ENCODE data around the gene OR13D1. TPM values are rescaled to one million over a fixed set of nuclear protein-coding genes. Genes with fewer than 3 reads are reported as not detected.

The OR13D1 gene, protein sequence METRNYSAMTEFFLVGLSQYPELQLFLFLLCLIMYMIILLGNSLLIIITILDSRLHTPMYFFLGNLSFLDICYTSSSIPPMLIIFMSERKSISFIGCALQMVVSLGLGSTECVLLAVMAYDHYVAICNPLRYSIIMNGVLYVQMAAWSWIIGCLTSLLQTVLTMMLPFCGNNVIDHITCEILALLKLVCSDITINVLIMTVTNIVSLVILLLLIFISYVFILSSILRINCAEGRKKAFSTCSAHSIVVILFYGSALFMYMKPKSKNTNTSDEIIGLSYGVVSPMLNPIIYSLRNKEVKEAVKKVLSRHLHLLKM
- total RNA-seq, result not detected
- not detected for polyA plus RNA-seq
- not detected for total RNA-seq

DNA sequence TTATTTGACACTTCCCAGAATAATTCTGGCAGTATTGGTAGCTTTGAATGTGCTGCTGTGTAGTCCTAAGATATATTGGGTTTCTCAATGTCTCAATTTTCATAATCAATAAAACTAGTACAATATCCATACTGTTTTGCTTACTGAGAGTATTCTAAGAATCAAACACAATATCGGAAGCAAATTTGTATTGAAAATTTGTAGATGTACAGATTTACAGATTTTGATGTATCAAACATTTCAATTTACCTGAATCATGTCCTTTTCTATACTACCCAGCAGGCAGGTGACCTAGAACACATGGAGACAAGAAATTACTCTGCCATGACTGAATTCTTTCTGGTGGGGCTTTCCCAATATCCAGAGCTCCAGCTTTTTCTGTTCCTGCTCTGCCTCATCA is at the start of gene OR13D1:
Gene OR13D1 (plus strand): TSS at position 301 of the 400 bp plus-strand sequence. CDS start 0 bp downstream, at position 301.
- H3K9me3 ChIP-seq (ENCODE audit: control insufficient read depth in 2 of 3, low read length in 3 of 3), result no peaks in the 10 kb centered on the region
- H3K4me3 ChIP-seq (ENCODE audit: low read length), result no peak within 1 kb of the TSS
- ChIA-PET POLR2A (no interaction called here), CTCF (no interaction called here)
- Mint-ChIP-seq H3K4me3 (no peak within 1 kb of the TSS), H3K27ac (no peak within 1 kb of the TSS), H3K27me3 (no peaks in the 10 kb centered on the region), H3K9me3 (no peaks in the 10 kb centered on the region), H3K4me1 (peaks cover 0 to 4% (median 0%) of the 10 kb centered on the region in 7 donors), H3K36me3 (no peaks in the 10 kb centered on the region)
- no peaks in the 10 kb centered on the region for H3K4me1 ChIP-seq (ENCODE audit: control insufficient read depth in 2 of 2, insufficient read depth in 2 of 2, low read length in 2 of 2)
- intact Hi-C loops (cut with micrococcal nuclease), result no loop called here
- H3K27ac ChIP-seq (ENCODE audit: low read depth, low read length), result no peak within 1 kb of the TSS
- no peaks in the 10 kb centered on the region for H3K27me3 ChIP-seq (ENCODE audit: control insufficient read depth in 2 of 2, insufficient read depth in 2 of 2, low read length in 2 of 2)
- ATAC-seq, result no peak
- DNase-seq, result no peak
- H3K36me3 ChIP-seq (ENCODE audit: control insufficient read depth in 2 of 3, insufficient read depth in 3 of 3, low read length in 3 of 3), result no peaks in the 10 kb centered on the region

DNA sequence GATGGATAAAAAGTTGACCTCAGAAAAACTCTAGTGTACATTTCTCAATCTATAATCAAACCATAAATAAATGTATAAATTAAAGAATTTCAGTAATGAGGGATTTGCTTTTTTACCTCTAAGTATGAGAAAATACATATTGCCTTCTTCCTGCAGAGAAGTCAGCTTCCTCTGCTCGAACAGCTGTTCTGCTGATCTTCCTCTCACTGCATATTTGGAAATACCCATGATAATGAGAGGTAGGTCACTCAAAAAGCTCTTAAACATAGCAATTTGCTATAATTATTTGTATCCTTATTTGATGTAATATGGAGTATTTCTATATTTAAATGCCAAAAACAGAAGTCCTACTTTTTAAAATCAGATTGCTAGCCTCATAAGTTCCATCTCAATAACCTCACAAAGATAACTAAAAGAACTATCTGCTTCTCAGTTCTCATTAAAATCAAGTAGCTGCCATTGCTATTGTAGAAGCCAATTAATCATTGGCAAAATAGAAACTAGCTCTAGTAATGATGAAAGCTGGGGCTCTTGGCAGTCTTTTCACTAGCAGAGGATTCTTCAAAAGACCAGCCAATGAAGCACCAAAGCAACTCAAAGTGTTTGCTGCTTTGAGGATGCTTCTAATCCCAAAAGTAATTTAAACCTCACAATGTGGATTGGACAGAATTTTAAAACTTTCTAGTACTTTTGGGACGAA is 35.7 kb upstream of the OR13D1 start:
- no peaks in the 10 kb centered on the region for H3K4me1 Mint-ChIP-seq

GRCh38 chr9:104675611-104676010 is 18.7 kb upstream of the OR13D1 start:
- no peak for ATAC-seq
- Histone ChIP-seq H3K27ac (ENCODE audit: low read depth, low read length) (no peak overlapping the region), H3K4me1 (ENCODE audit: control insufficient read depth in 2 of 2, insufficient read depth in 2 of 2, low read length in 2 of 2) (no peaks in the 10 kb centered on the region), H3K36me3 (ENCODE audit: control insufficient read depth in 2 of 3, insufficient read depth in 3 of 3, low read length in 3 of 3) (no peaks in the 10 kb centered on the region), H3K4me3 (ENCODE audit: low read length) (no peak overlapping the region), H3K27me3 (ENCODE audit: control insufficient read depth in 2 of 2, insufficient read depth in 2 of 2, low read length in 2 of 2) (no peaks in the 10 kb centered on the region), H3K9me3 (ENCODE audit: control insufficient read depth in 2 of 3, low read length in 3 of 3) (no peaks in the 10 kb centered on the region)
- intact Hi-C loops (cut with micrococcal nuclease), result no loop called here
- ChIA-PET POLR2A (no interaction called here), CTCF (no interaction called here)
- H3K4me3 Mint-ChIP-seq, result no peak overlapping the region
- no peak for DNase-seq
- no peak overlapping the region for H3K27ac Mint-ChIP-seq
- H3K27me3 Mint-ChIP-seq, result peaks cover 0 to 6% (median 5%) of the 10 kb centered on the region in 5 donors
- H3K36me3 Mint-ChIP-seq, result no peaks in the 10 kb centered on the region
- H3K4me1 Mint-ChIP-seq, result no peaks in the 10 kb centered on the region
- H3K9me3 Mint-ChIP-seq, result peaks cover 0 to 2% (median 0%) of the 10 kb centered on the region in 11 donors

More for the DNA sequence above, 35.7 kb upstream of the OR13D1 start:
- Histone ChIP-seq H3K27ac (ENCODE audit: low read depth, low read length) (no peak overlapping the region), H3K4me1 (ENCODE audit: control insufficient read depth in 2 of 2, insufficient read depth in 2 of 2, low read length in 2 of 2) (no peaks in the 10 kb centered on the region), H3K36me3 (ENCODE audit: control insufficient read depth in 2 of 3, insufficient read depth in 3 of 3, low read length in 3 of 3) (no peaks in the 10 kb centered on the region), H3K4me3 (ENCODE audit: low read length) (no peak overlapping the region), H3K9me3 (ENCODE audit: control insufficient read depth in 2 of 3, low read length in 3 of 3) (no peaks in the 10 kb centered on the region), H3K27me3 (ENCODE audit: control insufficient read depth in 2 of 2, insufficient read depth in 2 of 2, low read length in 2 of 2) (no peaks in the 10 kb centered on the region)
- intact Hi-C loops (cut with micrococcal nuclease), result no loop called here
- ATAC-seq, result no peak
- no peaks in the 10 kb centered on the region for H3K36me3 Mint-ChIP-seq
- H3K27ac Mint-ChIP-seq, result no peak overlapping the region
- POLR2A ChIA-PET, result no interaction called here
- no peak for DNase-seq
- H3K9me3 Mint-ChIP-seq, result peaks cover 0 to 8% (median 2%) of the 10 kb centered on the region in 11 donors
- H3K27me3 Mint-ChIP-seq, result peaks cover 0 to 23% (median 7%) of the 10 kb centered on the region in 5 donors
- no peak overlapping the region for H3K4me3 Mint-ChIP-seq
- CTCF ChIA-PET, result no interaction called here

GRCh38 chr9:104682642-104683041 is 11.7 kb upstream of the OR13D1 start:
- Histone ChIP-seq H3K27ac (ENCODE audit: low read depth, low read length) (no peak overlapping the region), H3K4me3 (ENCODE audit: low read length) (no peak overlapping the region), H3K27me3 (ENCODE audit: control insufficient read depth in 2 of 2, insufficient read depth in 2 of 2, low read length in 2 of 2) (no peaks in the 10 kb centered on the region), H3K36me3 (ENCODE audit: control insufficient read depth in 2 of 3, insufficient read depth in 3 of 3, low read length in 3 of 3) (no peaks in the 10 kb centered on the region), H3K4me1 (ENCODE audit: control insufficient read depth in 2 of 2, insufficient read depth in 2 of 2, low read length in 2 of 2) (no peaks in the 10 kb centered on the region), H3K9me3 (ENCODE audit: control insufficient read depth in 2 of 3, low read length in 3 of 3) (no peaks in the 10 kb centered on the region)
- Mint-ChIP-seq H3K27me3 (peaks cover 0 to 5% (median 0%) of the 10 kb centered on the region in 5 donors), H3K9me3 (no peaks in the 10 kb centered on the region), H3K27ac (no peak overlapping the region), H3K4me3 (no peak overlapping the region), H3K4me1 (peaks cover 0 to 6% (median 0%) of the 10 kb centered on the region in 7 donors), H3K36me3 (no peaks in the 10 kb centered on the region)
- intact Hi-C loops (cut with micrococcal nuclease), result no loop called here
- ChIA-PET POLR2A (no interaction called here), CTCF (interaction anchor here (0.6 kb wide), 1 partner anchor 807 kb away, joined by 3 read pairs; no protein-coding TSS in a partner anchor)
- DNase-seq (peak in 3 of 9 donors; percentile 1 to 8 (median 7)), ATAC-seq (peak; percentile 22)

DNA sequence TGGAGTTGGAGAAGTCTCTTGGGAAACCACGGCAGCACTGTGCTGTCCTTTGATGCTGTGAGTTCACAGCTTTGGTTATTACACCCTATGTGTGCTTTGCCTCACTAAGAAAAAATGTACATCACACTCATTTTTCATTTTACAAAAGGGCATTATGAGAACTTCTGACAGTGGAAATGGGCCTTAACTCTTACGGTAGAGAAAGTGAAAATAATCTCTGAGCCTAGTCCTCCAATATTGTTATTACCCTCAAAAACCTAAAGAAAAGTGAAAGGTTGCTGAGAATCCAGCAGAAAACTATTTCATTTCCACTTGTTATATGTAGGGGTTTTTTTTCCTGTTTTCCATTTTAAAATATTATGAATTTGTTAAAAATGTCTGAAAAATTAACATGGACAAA is 8.2 kb upstream of the OR13D1 start:
- ChIA-PET POLR2A (no interaction called here), CTCF (no interaction called here)
- Histone ChIP-seq H3K27ac (ENCODE audit: low read depth, low read length) (no peak overlapping the region), H3K27me3 (ENCODE audit: control insufficient read depth in 2 of 2, insufficient read depth in 2 of 2, low read length in 2 of 2) (no peaks in the 10 kb centered on the region), H3K36me3 (ENCODE audit: control insufficient read depth in 2 of 3, insufficient read depth in 3 of 3, low read length in 3 of 3) (no peaks in the 10 kb centered on the region), H3K4me1 (ENCODE audit: control insufficient read depth in 2 of 2, insufficient read depth in 2 of 2, low read length in 2 of 2) (no peaks in the 10 kb centered on the region), H3K9me3 (ENCODE audit: control insufficient read depth in 2 of 3, low read length in 3 of 3) (no peaks in the 10 kb centered on the region), H3K4me3 (ENCODE audit: low read length) (no peak overlapping the region)
- H3K4me1 Mint-ChIP-seq, result peaks cover 0 to 6% (median 0%) of the 10 kb centered on the region in 7 donors
- H3K4me3 Mint-ChIP-seq, result no peak overlapping the region
- DNase-seq, result no peak
- intact Hi-C loops (cut with micrococcal nuclease), result no loop called here
- no peaks in the 10 kb centered on the region for H3K36me3 Mint-ChIP-seq
- no peaks in the 10 kb centered on the region for H3K9me3 Mint-ChIP-seq
- H3K27me3 Mint-ChIP-seq, result peaks cover 0 to under 1% (median 0%) of the 10 kb centered on the region in 5 donors
- H3K27ac Mint-ChIP-seq, result no peak overlapping the region
- ATAC-seq, result no peak

DNA sequence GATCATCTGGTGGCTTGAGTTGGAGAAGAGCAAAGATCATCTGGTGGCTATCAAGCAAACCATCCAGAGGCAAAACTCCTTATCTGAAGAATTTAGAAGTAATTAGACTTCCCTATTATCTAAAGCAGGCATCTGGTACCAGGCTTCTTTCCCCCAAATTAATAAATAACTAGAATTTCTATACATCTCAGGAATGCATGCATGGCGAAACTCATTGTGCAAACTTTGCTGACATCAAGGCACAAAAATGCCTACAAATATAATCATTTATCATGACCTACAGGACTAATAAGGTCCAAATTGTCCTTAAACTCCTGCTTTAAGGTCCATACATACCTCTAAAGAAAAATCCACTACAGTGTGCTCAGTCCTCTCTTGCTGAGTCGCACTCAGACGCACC is 6.0 kb downstream of the OR13D1 start:
- Mint-ChIP-seq H3K27ac (no peak overlapping the region), H3K4me3 (no peak overlapping the region), H3K4me1 (peaks cover 0 to 4% (median 0%) of the 10 kb centered on the region in 7 donors), H3K27me3 (no peaks in the 10 kb centered on the region), H3K9me3 (peaks cover 0 to 8% (median under 1%) of the 10 kb centered on the region in 11 donors), H3K36me3 (peaks cover 0 to 7% (median 4%) of the 10 kb centered on the region in 5 donors)
- ChIA-PET POLR2A (no interaction called here), CTCF (no interaction called here)
- Histone ChIP-seq H3K4me3 (ENCODE audit: low read length) (no peak overlapping the region), H3K4me1 (ENCODE audit: control insufficient read depth in 2 of 2, insufficient read depth in 2 of 2, low read length in 2 of 2) (no peaks in the 10 kb centered on the region), H3K27ac (ENCODE audit: low read depth, low read length) (no peak overlapping the region), H3K27me3 (ENCODE audit: control insufficient read depth in 2 of 2, insufficient read depth in 2 of 2, low read length in 2 of 2) (no peaks in the 10 kb centered on the region), H3K36me3 (ENCODE audit: control insufficient read depth in 2 of 3, insufficient read depth in 3 of 3, low read length in 3 of 3) (no peaks in the 10 kb centered on the region), H3K9me3 (ENCODE audit: control insufficient read depth in 2 of 3, low read length in 3 of 3) (no peaks in the 10 kb centered on the region)
- no peak for ATAC-seq
- intact Hi-C loops (cut with micrococcal nuclease), result no loop called here
- no peak for DNase-seq
